Parathyroid adenoma (tissue), 2 donors: ENCODE measurements around the gene DUSP15.

Source experiments
- H2AFZ ChIP-seq: fragments of 300-600 bp; sonication (generic); one replicate; pipeline ENCODE4 v1.7.0; 2017; ENCODE audit warnings: antibody characterized with exemption, mild to moderate bottlenecking
- H3K27ac ChIP-seq: fragments of 300-600 bp; sonication (generic); one replicate; pipeline ENCODE4 v1.7.0; 2017
- H3K27me3 ChIP-seq: fragments of 300-600 bp; sonication (generic); one replicate; pipeline ENCODE4 v1.7.0; 2017; ENCODE audit warnings: low read length; ENCODE audit not compliant: control insufficient read depth, insufficient read depth
- H3K36me3 ChIP-seq: fragments of 300-600 bp; sonication (generic); one replicate; pipeline ENCODE4 v1.7.0; 2017; ENCODE audit warnings: low read length; ENCODE audit not compliant: control insufficient read depth, insufficient read depth
- H3K4me1 ChIP-seq: fragments of 300-600 bp; sonication (generic); one replicate; pipeline ENCODE4 v1.7.0; 2017; ENCODE audit warnings: control low read depth
- H3K4me2 ChIP-seq: fragments of 300-600 bp; sonication (generic); one replicate; pipeline ENCODE4 v1.7.0; 2017; ENCODE audit warnings: low read length
- H3K4me3 ChIP-seq: fragments of 300-600 bp; sonication (generic); one replicate; pipeline ENCODE4 v1.7.0; 2017; ENCODE audit warnings: low read depth, low read length
- H3K79me2 ChIP-seq: fragments of 300-600 bp; sonication (generic); one replicate; pipeline ENCODE4 v1.7.0; 2017; ENCODE audit warnings: control low read depth
- H3K9ac ChIP-seq: fragments of 300-600 bp; sonication (generic); one replicate; pipeline ENCODE4 v1.7.0; 2017; ENCODE audit warnings: mild to moderate bottlenecking
- H3K9me3 ChIP-seq: fragments of 300-600 bp; sonication (generic); one replicate; pipeline ENCODE4 v1.7.0; 2017; ENCODE audit warnings: low read length; ENCODE audit not compliant: control insufficient read depth
- TF ChIP-seq, protein P1 (sequence below): fragments of 300-600 bp; sonication (generic); IDR thresholded peaks from one replicate; pipeline ENCODE4 v1.7.0; 2017; ENCODE audit warnings: antibody characterized with exemption, mild to moderate bottlenecking
- donor health status: primary hyperparathyroidism.

The DUSP15 gene

GRCh38 chr20:31826074-31826473, 44.3 kb downstream of the DUSP15 start:
- TF ChIP-seq, protein P1, sequence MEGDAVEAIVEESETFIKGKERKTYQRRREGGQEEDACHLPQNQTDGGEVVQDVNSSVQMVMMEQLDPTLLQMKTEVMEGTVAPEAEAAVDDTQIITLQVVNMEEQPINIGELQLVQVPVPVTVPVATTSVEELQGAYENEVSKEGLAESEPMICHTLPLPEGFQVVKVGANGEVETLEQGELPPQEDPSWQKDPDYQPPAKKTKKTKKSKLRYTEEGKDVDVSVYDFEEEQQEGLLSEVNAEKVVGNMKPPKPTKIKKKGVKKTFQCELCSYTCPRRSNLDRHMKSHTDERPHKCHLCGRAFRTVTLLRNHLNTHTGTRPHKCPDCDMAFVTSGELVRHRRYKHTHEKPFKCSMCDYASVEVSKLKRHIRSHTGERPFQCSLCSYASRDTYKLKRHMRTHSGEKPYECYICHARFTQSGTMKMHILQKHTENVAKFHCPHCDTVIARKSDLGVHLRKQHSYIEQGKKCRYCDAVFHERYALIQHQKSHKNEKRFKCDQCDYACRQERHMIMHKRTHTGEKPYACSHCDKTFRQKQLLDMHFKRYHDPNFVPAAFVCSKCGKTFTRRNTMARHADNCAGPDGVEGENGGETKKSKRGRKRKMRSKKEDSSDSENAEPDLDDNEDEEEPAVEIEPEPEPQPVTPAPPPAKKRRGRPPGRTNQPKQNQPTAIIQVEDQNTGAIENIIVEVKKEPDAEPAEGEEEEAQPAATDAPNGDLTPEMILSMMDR: no peak
- H3K4me1 ChIP-seq: peaks cover 4% of the 10 kb centered on the region
- no peaks in the 10 kb centered on the region for H3K79me2 ChIP-seq

DNA sequence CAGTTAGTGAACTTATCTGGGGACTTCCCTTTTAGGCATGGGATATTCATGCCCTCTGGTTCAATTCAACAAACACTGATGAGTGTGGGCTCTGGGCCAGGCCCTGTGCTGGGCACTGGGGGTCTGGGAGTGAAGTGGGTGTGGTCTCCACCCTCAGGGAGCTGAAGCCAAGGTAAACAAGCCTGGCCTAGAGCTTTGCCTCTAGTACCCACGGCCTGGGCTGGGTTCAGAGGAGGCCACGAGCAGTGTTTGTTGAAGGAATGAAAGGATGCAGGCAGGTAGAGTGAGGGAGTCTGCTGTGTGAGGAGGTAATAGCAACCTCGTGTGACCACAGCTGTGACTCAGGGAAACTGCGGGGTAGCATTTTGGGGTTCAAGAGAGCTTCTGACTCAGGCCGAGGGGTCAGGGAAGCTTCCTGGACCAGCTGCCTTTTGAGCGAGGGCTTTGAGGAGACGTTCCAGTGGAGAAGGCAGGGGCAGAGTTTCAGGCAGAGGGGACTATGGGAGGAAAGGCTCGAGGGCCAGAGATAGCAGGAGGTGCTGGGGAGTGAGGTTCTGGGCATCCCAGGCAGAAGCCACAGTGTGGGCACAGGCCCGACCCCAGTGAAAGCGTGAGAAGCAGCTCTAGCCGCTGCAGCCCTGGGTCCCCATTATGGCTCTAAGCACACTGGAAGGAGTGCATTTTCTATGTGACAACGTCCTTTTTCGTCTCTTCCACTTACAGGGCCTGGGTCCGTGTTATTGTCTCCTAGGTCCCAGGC, 45.6 kb downstream of the DUSP15 start:
- no peaks in the 10 kb centered on the region for H3K9me3 ChIP-seq
- peaks cover 4% of the 10 kb centered on the region for H3K4me1 ChIP-seq
- no peaks in the 10 kb centered on the region for H3K79me2 ChIP-seq
- no peak overlapping the region for H3K9ac ChIP-seq
- H3K27me3 ChIP-seq: no peaks in the 10 kb centered on the region
- no peak overlapping the region for H3K4me2 ChIP-seq
- H3K4me3 ChIP-seq: no peak overlapping the region
- no peaks in the 10 kb centered on the region for H3K36me3 ChIP-seq
- no peak overlapping the region for H3K27ac ChIP-seq
- TF ChIP-seq, protein P1: no peak
- H2AFZ ChIP-seq: no peak overlapping the region

More at GRCh38 chr20:31826074-31826473, 44.3 kb downstream of the DUSP15 start:
- Histone ChIP-seq H3K9ac (no peak overlapping the region), H3K4me2 (no peak overlapping the region), H3K27ac (no peak overlapping the region), H3K27me3 (no peaks in the 10 kb centered on the region), H3K4me3 (no peak overlapping the region), H3K9me3 (no peaks in the 10 kb centered on the region), H2AFZ (no peak overlapping the region), H3K36me3 (no peaks in the 10 kb centered on the region)

GRCh38 chr20:31824125-31824485, 46.2 kb downstream of the DUSP15 start:
- Histone ChIP-seq H3K4me2 (no peak overlapping the region), H3K9me3 (no peaks in the 10 kb centered on the region), H3K4me3 (no peak overlapping the region), H3K36me3 (no peaks in the 10 kb centered on the region), H3K79me2 (no peaks in the 10 kb centered on the region), H2AFZ (no peak overlapping the region), H3K27me3 (no peaks in the 10 kb centered on the region), H3K9ac (no peak overlapping the region), H3K4me1 (peaks cover 4% of the 10 kb centered on the region), H3K27ac (no peak overlapping the region)
- TF ChIP-seq, protein P1: no peak

DNA sequence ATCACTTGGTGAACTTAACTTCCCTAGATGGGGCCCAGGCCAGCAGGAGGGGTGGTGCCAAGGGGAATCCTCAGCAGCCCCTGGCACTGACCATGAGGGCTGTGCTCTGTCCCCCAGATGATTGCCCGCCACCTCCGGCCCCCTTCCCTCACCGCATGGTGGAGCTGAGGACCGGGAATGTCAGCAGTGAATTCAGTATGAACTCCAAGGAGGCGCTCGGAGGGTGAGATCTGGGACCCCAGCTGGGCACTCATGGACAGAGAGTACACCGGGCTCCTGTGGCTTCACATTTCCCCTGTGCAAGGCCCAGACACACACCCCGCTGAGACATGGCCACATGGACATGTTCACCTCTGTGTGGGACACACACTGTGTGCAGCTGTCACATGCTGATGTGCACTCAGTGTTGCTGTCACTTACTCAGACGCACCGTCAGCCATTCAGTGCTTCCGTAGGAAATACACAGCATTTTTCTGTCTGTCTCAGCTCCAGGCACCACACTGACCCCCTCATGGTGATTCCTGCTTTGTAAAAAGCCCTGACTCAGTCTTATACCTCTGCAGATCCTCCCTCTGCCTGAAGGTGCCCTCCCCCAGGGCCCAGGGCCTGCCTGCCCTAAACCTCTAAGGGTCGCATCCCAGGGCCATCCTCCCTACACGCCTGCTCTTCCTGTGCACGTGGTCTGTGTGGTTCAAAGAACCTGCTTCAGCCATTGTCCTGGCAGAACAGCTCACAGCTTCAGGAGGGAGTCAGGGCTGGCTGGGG, 46.8 kb downstream of the DUSP15 start:
- no peak overlapping the region for H3K27ac ChIP-seq
- H3K4me3 ChIP-seq: no peak overlapping the region
- no peaks in the 10 kb centered on the region for H3K27me3 ChIP-seq
- H3K9ac ChIP-seq: no peak overlapping the region
- H3K4me2 ChIP-seq: no peak overlapping the region
- no peak overlapping the region for H2AFZ ChIP-seq
- H3K79me2 ChIP-seq: no peaks in the 10 kb centered on the region
- no peaks in the 10 kb centered on the region for H3K9me3 ChIP-seq
- TF ChIP-seq, protein P1: no peak
- H3K4me1 ChIP-seq: peaks cover 4% of the 10 kb centered on the region
- no peaks in the 10 kb centered on the region for H3K36me3 ChIP-seq
